Uterus (tissue), 4 donors: ENCODE measurements around the gene ADAM23. TPM values are rescaled to one million over a fixed set of nuclear protein-coding genes. Genes with fewer than 3 reads are reported as not detected.

Experiments
- DNase-seq, 2 donors: peaks; one replicate each; pipeline ENCODE4 v3.0.0-alpha.2; 2019 to 2020
- H3K27ac ChIP-seq, 2 donors: fragments of 200-600 bp; sonication (generic); 1 replicate in 1 of 2; 2 replicates in 1 of 2; pipeline ENCODE4 v1.5.1; 2016 to 2018
- H3K27me3 ChIP-seq, 2 donors: fragments of 200-600 bp; sonication (generic); one replicate each; pipeline ENCODE4 v1.5.1; 2018 to 2019; ENCODE audit warnings: control low read depth in 1 of 2
- H3K36me3 ChIP-seq, 2 donors: fragments of 200-600 bp; sonication (generic); one replicate each; pipeline ENCODE4 v1.5.1; 2019; ENCODE audit warnings: control low read depth in 1 of 2
- H3K4me1 ChIP-seq, 2 donors: fragments of 200-600 bp; sonication (generic); one replicate each; pipeline ENCODE4 v1.5.1; 2018 to 2019; ENCODE audit warnings: control low read depth in 1 of 2
- H3K4me3 ChIP-seq, 2 donors: fragments of 200-600 bp; sonication (generic); 1 replicate in 1 of 2; 2 replicates in 1 of 2; pipeline ENCODE4 v1.5.1; 2018 to 2019; ENCODE audit warnings: mild to moderate bottlenecking in 1 of 2
- H3K9me3 ChIP-seq, 2 donors: fragments of 200-600 bp; sonication (generic); one replicate each; pipeline ENCODE4 v1.5.1; 2019; ENCODE audit warnings: control low read depth in 1 of 2
- CTCF ChIP-seq, 4 experiments: fragments of 200-600 bp in 2 of 4; fragments of 450-650 bp in 2 of 4; sonication (generic) in 2 of 4; IDR thresholded peaks; one replicate each; pipeline ENCODE4 v1.5.1; 2016 to 2019; ENCODE audit warnings: antibody characterized with exemption in 4 of 4, mild to moderate bottlenecking in 2 of 4, moderate library complexity in 1 of 4
- POLR2A ChIP-seq, 2 donors: fragments of 450-650 bp; IDR thresholded peaks; one replicate each; pipeline ENCODE4 v1.6.1; 2016; ENCODE audit warnings: antibody characterized with exemption in 2 of 2, mild to moderate bottlenecking in 1 of 2, moderate library complexity in 1 of 2
- intact Hi-C: fragments of 100-400 bp; cut with DNase I; formaldehyde crosslinking; loops from one replicate; pipeline ENCODE4 v1.15.1; 2023; ENCODE audit warnings: low total_unique reads
- total RNA-seq, 4 donors: library from RNA; depleted of rRNA in 3 of 4; stranded (reverse); fragments of >200 nt in 3 of 4; gene quantifications; one replicate each; pipeline versions ENCODE4 v1.1.0 to v1.2.4, GENCODE V29; 2014 to 2023
- donor health status: DM: yes; HTN: yes; CAD: no.

ADAM23 gene
- total RNA-seq, 4 donors from 2014 or later, result 0.59 to 11.9 (median 2.4) TPM

- DNase-seq, result no peak
- intact Hi-C loops, result no loop called here
- Histone ChIP-seq H3K4me3 (no peak overlapping the region), H3K9me3 (no peaks in the 10 kb centered on the region), H3K27ac (no peak overlapping the region), H3K36me3 (no peaks in the 10 kb centered on the region), H3K27me3 (no peaks in the 10 kb centered on the region), H3K4me1 (no peaks in the 10 kb centered on the region)
- TF ChIP-seq POLR2A (IDR thresholded peaks at IDR 0.05), result no peak
These were observed 141.2 kb downstream of the ADAM23 start for GRCh38 chr2:206584323-206585116.

DNA sequence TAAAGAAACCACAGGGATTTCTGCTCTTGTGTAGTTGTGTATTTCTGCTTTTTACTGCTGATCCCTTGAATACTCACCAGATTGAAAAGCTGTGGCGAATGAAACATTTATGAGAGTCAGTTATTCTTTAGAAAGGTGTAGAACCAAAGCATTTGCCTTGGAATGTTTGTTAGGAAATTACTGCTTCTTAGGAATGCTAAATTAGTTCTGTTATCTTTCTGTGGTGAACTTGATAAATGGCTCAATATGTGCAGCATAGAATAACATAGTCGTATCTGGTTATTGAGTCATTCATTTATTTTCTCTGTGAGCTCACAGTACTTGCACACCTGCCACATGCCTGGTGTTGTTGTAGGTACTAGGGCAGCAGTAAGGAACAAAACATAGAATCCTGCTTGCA is 142.0 kb downstream of the ADAM23 start:
- intact Hi-C loops, result no loop called here
- TF ChIP-seq CTCF (IDR thresholded peaks at IDR 0.05) (no peak), POLR2A (IDR thresholded peaks at IDR 0.05) (no peak)
- H3K4me1 ChIP-seq, result no peaks in the 10 kb centered on the region
- H3K4me3 ChIP-seq, result no peak overlapping the region
- no peaks in the 10 kb centered on the region for H3K27me3 ChIP-seq
- no peaks in the 10 kb centered on the region for H3K9me3 ChIP-seq
- no peak overlapping the region for H3K27ac ChIP-seq
- no peaks in the 10 kb centered on the region for H3K36me3 ChIP-seq
- DNase-seq, result no peak

- no peak overlapping the region for H3K4me3 ChIP-seq
- no peaks in the 10 kb centered on the region for H3K36me3 ChIP-seq
- TF ChIP-seq POLR2A (IDR thresholded peaks at IDR 0.05) (no peak), CTCF (IDR thresholded peaks at IDR 0.05) (no peak)
- DNase-seq, result no peak
- no peaks in the 10 kb centered on the region for H3K27me3 ChIP-seq
- no peaks in the 10 kb centered on the region for H3K4me1 ChIP-seq
- intact Hi-C loops, result no loop called here
- H3K27ac ChIP-seq, result no peak overlapping the region
- H3K9me3 ChIP-seq, result no peaks in the 10 kb centered on the region
These were observed 143.3 kb downstream of the ADAM23 start for GRCh38 chr2:206586609-206587008.

DNA sequence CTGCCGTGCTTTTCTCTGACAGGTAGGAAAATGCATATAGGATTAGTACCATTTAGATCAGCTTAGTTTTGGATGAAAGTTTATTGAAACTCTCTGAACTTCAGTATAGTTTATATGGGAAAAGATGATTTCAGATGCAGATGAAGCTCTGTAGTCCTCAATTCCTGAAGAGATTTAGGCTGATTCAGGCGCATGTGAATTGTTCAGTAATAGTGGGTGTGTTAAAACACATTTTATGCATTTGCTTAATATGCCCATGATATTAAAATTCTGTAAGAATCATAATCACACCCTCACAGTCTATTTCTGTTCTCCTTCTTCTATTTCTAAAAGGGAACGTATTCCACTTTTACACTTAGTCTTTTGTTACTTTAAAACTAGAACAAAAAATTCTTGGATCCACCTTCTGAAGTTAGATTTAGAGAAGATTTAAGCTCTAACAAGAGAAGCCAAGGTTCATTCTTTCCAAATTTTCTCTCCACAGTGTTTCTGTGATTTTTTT is 154.4 kb downstream of the ADAM23 start:
- intact Hi-C loops, result no loop called here
- Histone ChIP-seq H3K4me3 (no peak overlapping the region), H3K27me3 (no peaks in the 10 kb centered on the region), H3K9me3 (no peaks in the 10 kb centered on the region), H3K36me3 (no peaks in the 10 kb centered on the region), H3K27ac (no peak overlapping the region), H3K4me1 (no peaks in the 10 kb centered on the region)
- no peak for TF ChIP-seq CTCF (IDR thresholded peaks at IDR 0.05)
- no peak for TF ChIP-seq POLR2A (IDR thresholded peaks at IDR 0.05)
- no peak for DNase-seq

DNA sequence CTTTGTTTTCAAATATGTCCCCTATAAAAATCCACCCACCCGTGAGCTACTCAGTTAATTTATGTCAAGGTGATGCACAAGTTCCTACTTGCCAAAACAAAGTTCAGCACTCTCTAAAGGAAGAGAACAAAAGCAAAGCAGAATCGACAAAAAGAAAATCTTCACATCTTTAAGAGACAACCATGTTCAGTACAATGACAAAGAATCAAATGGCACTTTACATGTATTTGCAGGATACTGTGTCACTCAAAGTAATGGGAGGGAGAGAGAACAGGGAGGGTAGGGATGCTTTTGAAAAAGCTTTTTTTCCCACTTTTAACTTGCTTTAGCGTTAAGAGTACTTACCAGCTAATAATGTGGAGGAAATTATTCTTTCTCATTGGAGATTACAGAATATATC is 159.9 kb downstream of the ADAM23 start:
- Histone ChIP-seq H3K27me3 (no peaks in the 10 kb centered on the region), H3K4me3 (no peak overlapping the region), H3K27ac (no peak overlapping the region), H3K4me1 (no peaks in the 10 kb centered on the region), H3K36me3 (no peaks in the 10 kb centered on the region), H3K9me3 (no peaks in the 10 kb centered on the region)
- DNase-seq, result no peak
- intact Hi-C loops, result no loop called here
- no peak for TF ChIP-seq CTCF (IDR thresholded peaks at IDR 0.05)
- no peak for TF ChIP-seq POLR2A (IDR thresholded peaks at IDR 0.05)
